HUES64 (cell line): ENCODE data around the gene SLCO4A1.

Experiments used
- H3K27ac ChIP-seq: 2 replicates; pipeline ENCODE4 v1.7.0; 2013; ENCODE audit warnings: low read depth, low read length, inconsistent platforms
- H3K27me3 ChIP-seq: 2 replicates; pipeline ENCODE4 v1.6.1; 2013; ENCODE audit warnings: mild to moderate bottlenecking, low read length; ENCODE audit not compliant: insufficient read depth
- H3K36me3 ChIP-seq: 2 replicates; pipeline ENCODE4 v1.6.1; 2013; ENCODE audit warnings: mild to moderate bottlenecking, low read length; ENCODE audit not compliant: insufficient read depth
- H3K4me1 ChIP-seq: 2 replicates; pipeline ENCODE4 v1.6.1; 2013; ENCODE audit warnings: mild to moderate bottlenecking, low read length, moderate library complexity; ENCODE audit not compliant: insufficient read depth
- H3K4me3 ChIP-seq: 2 replicates; pipeline ENCODE4 v1.5.1; 2013; ENCODE audit warnings: mild to moderate bottlenecking, low read length, moderate library complexity
- H3K9ac ChIP-seq: 2 replicates; pipeline ENCODE4 v1.6.1; 2013; ENCODE audit warnings: mild to moderate bottlenecking, low read depth, low read length
- H3K9me3 ChIP-seq: 2 replicates; pipeline ENCODE4 v1.6.1; 2013; ENCODE audit warnings: low read depth, low read length; ENCODE audit not compliant: insufficient read depth
- WGBS: fragments of 150-250, 120-280 bp; methylation state at CpG from one replicate; pipeline ENCODE4 v1.1.7; 2013; ENCODE audit warnings: missing lambda C conversion rate; 5-methylcytosine and 5-hydroxymethylcytosine counted together

SLCO4A1 gene

DNA sequence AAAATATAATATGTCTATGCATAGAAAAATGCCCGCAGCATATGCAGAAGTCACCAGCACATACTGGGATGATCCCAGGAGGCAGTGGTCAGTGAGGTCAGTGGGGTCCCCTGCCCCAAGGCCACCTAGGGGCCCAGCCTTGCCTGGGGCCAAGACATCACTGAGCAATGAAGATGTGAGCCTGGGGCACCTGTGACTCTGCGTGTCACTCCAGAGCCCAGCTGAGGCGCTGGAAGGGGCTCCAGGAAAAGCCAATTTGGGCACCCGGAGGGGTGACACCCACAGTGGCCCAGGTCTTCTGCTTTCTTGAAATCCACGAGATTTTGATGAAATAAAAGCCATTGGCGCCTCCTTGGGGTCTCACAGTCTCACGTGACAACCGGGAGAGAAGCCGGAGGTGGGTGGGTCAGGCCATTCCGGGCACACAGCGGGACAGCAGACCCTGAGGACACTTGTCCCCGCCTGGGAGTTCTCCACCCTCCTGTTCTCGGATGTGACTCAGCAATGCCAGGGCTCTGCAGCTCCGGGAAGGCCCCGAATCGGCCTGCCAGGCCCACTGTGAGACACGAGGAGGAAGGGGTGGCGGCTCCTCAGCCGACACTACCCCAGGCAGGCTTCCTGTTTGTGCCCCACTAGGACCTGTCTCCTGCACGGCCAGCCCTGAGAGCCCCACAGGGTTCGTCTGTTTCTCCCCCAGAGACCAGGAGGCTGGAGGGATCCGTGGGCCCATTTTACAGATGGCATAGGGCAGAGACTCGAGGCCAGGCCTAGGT, 24.4 kb upstream of the SLCO4A1 start:
- no peak overlapping the region for H3K9ac ChIP-seq
- H3K27me3 ChIP-seq, result no peaks in the 10 kb centered on the region
- H3K36me3 ChIP-seq, result no peaks in the 10 kb centered on the region
- WGBS, result 80% methylated on average over 23 of the region's 23 CpGs
- no peak overlapping the region for H3K27ac ChIP-seq
- H3K4me1 ChIP-seq, result 0 out of 2 replicates have a peak, but pooled peaks cover under 1% of the 10 kb centered on the region
- H3K4me3 ChIP-seq, result no peak overlapping the region
- no peaks in the 10 kb centered on the region for H3K9me3 ChIP-seq

GRCh38 chr20:62618611-62619529, 23.4 kb upstream of the SLCO4A1 start:
- 70% methylated on average over 26 of the region's 26 CpGs for WGBS
- Histone ChIP-seq H3K4me1 (peaks cover 10% of the 10 kb centered on the region), H3K27ac (no peak overlapping the region), H3K9me3 (no peaks in the 10 kb centered on the region), H3K4me3 (no peak overlapping the region), H3K27me3 (no peaks in the 10 kb centered on the region), H3K9ac (no peak overlapping the region), H3K36me3 (no peaks in the 10 kb centered on the region)

- no peak overlapping the region for H3K27ac ChIP-seq
- no peaks in the 10 kb centered on the region for H3K27me3 ChIP-seq
- peaks cover 10% of the 10 kb centered on the region for H3K4me1 ChIP-seq
- WGBS, result 93% methylated on average over 9 of the region's 13 CpGs
- H3K4me3 ChIP-seq, result no peak overlapping the region
- no peaks in the 10 kb centered on the region for H3K9me3 ChIP-seq
- H3K36me3 ChIP-seq, result no peaks in the 10 kb centered on the region
- no peak overlapping the region for H3K9ac ChIP-seq
Measured at GRCh38 chr20:62620625-62621024, 21.7 kb upstream of the SLCO4A1 start.

- H3K27ac ChIP-seq, result no peak overlapping the region
- no peaks in the 10 kb centered on the region for H3K27me3 ChIP-seq
- H3K4me3 ChIP-seq, result no peak overlapping the region
- H3K9me3 ChIP-seq, result no peaks in the 10 kb centered on the region
- WGBS, result 91% methylated on average over 34 of the region's 34 CpGs
- no peaks in the 10 kb centered on the region for H3K36me3 ChIP-seq
- peaks cover 10% of the 10 kb centered on the region for H3K4me1 ChIP-seq
- H3K9ac ChIP-seq, result no peak overlapping the region
Measured at GRCh38 chr20:62621251-62622110, 20.8 kb upstream of the SLCO4A1 start.

DNA sequence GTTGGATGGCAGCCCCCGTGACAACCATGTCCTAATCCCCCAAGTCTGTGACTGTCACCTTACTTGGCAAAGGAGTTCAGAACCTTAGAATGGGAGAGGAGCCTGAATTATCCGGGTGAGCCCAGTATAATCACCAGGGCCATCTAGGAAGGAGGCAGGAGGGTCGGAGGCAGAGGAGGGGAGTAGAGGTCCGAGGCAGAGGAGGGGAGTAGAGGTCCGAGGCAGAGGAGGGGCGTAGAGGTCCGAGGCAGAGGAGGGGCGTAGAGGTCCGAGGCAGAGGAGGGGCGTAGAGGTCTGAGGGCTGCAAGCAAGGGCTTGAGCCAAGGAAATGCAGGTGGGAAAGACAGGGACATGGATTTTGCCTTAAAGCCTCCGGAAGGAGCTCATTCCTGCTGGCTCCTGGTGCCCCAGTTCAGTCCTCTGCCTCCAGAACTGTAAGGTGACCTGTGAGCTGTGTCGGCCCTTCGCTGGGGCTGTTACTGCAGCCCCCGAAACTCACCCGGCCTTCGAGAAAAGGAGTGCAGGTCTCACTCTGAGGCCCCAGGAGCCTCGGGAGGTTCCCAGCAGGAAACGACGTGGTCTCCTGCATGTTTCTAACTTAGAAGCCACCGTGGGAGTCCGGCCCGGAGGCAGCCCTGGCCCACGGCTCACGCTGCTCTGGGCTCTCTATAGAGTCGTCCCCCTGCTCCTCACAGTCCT, 20.0 kb upstream of the SLCO4A1 start:
- peaks cover 10% of the 10 kb centered on the region for H3K4me1 ChIP-seq
- 84% methylated on average over 25 of the region's 25 CpGs for WGBS
- H3K9me3 ChIP-seq, result no peaks in the 10 kb centered on the region
- no peaks in the 10 kb centered on the region for H3K27me3 ChIP-seq
- H3K9ac ChIP-seq, result no peak overlapping the region
- H3K36me3 ChIP-seq, result no peaks in the 10 kb centered on the region
- H3K4me3 ChIP-seq, result no peak overlapping the region
- H3K27ac ChIP-seq, result no peak overlapping the region

GRCh38 chr20:62622877-62623487, 19.3 kb upstream of the SLCO4A1 start:
- Histone ChIP-seq H3K9me3 (no peaks in the 10 kb centered on the region), H3K9ac (no peak overlapping the region), H3K4me1 (peaks cover 10% of the 10 kb centered on the region), H3K27me3 (no peaks in the 10 kb centered on the region), H3K4me3 (no peak overlapping the region), H3K36me3 (no peaks in the 10 kb centered on the region), H3K27ac (no peak overlapping the region)
- 86% methylated on average over 29 of the region's 29 CpGs for WGBS

GRCh38 chr20:62623488-62624324, 18.6 kb upstream of the SLCO4A1 start:
- Histone ChIP-seq H3K27me3 (no peaks in the 10 kb centered on the region), H3K4me3 (no peak overlapping the region), H3K36me3 (no peaks in the 10 kb centered on the region), H3K4me1 (peaks cover 10% of the 10 kb centered on the region), H3K9me3 (no peaks in the 10 kb centered on the region), H3K9ac (no peak overlapping the region), H3K27ac (no peak overlapping the region; the same call in 1 of the 2 replicates)
- WGBS, result 23% methylated on average over 22 of the region's 23 CpGs

DNA sequence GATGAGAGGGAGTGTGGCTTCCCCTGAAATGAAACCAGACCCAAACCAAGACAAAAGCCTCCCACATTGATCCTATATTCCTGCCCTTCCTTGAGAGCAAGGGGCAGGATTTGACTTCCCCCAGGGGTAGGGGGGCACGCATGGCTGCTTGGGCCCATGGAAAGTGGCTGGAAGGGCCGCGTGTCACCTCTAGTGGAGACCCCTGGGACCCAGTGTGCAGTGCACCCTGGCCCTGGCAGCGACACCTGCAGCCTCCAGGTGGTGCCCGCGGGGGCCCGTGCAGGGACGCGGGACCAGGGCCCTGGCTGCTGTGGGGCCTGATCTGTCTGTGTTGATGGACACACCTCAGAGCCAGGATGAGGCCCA, 18.0 kb upstream of the SLCO4A1 start:
- Histone ChIP-seq H3K4me1 (peaks cover 10% of the 10 kb centered on the region), H3K27me3 (no peaks in the 10 kb centered on the region), H3K27ac (no peak overlapping the region), H3K9ac (no peak overlapping the region), H3K4me3 (no peak overlapping the region), H3K9me3 (no peaks in the 10 kb centered on the region), H3K36me3 (no peaks in the 10 kb centered on the region)
- WGBS, result 77% methylated on average over 9 of the region's 9 CpGs

DNA sequence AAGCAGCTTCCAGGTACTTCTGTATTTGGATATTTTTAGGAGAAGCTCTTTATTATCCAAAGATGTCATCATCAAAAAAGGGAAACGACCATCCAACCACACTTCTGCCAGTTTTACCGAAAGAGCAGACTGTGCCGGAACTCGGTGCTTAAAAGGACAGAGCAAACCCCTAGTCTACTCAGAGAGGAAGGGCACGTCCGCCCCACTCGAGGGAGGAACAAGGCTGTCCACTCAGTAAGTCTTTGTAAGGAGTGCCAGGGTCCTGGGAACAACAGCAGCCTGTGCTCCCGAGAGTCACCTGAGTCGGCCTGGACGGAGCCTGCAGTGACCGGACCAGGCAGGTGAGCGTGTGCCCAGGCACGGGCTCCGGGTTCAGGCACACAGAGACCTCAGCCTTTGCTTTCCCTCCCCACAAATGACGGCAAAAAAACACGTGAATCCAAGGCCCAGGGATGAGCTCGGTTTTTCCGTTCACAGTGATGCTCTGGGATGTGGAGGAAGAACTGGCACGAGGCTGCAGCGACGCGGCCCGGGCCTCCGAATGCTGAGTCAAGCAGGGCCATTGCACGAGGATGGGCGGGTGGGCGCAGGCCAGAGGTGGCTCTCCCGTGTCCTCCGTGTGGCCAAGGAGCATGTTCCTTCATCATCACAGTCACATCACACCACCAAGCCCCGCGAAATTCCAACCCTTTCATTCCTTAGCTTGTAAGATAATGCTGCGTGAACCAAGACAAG, 17.4 kb upstream of the SLCO4A1 start:
- Histone ChIP-seq H3K36me3 (no peaks in the 10 kb centered on the region), H3K9ac (no peak overlapping the region), H3K4me1 (peaks cover 10% of the 10 kb centered on the region), H3K27me3 (no peaks in the 10 kb centered on the region), H3K9me3 (no peaks in the 10 kb centered on the region), H3K27ac (no peak overlapping the region), H3K4me3 (no peak overlapping the region)
- WGBS, result 94% methylated on average over 32 of the region's 32 CpGs
